Spinal cord (tissue), 10 donors: ENCODE results near the gene EYA2. TPM values are rescaled to one million over a fixed set of nuclear protein-coding genes. Genes with fewer than 3 reads are reported as not detected.
"Not testable (repeated sequence)": the region's sequence is repeated elsewhere in the genome, so short reads cannot be mapped to it uniquely, and the experiment has no call there.

ENCODE experiments used
- DNase-seq, 6 donors: peaks; one replicate each; pipeline versions ENCODE4 v3.0.0 to v3.0.0-alpha.2; 2013 to 2015; ENCODE audit warnings: low spot score in 6 of 6, low read depth in 4 of 6
- H3K27ac ChIP-seq: one replicate; pipeline ENCODE4 v1.5.1; 2013; ENCODE audit warnings: low read depth, low read length, control low read depth
- H3K27me3 ChIP-seq: one replicate; pipeline ENCODE4 v1.6.1; 2013; ENCODE audit warnings: low read length; ENCODE audit not compliant: control insufficient read depth, insufficient read depth
- H3K36me3 ChIP-seq: one replicate; pipeline ENCODE4 v1.6.1; 2013; ENCODE audit warnings: low read length; ENCODE audit not compliant: control insufficient read depth, insufficient read depth
- H3K4me1 ChIP-seq: one replicate; pipeline ENCODE4 v1.6.1; 2013; ENCODE audit warnings: low read length; ENCODE audit not compliant: control insufficient read depth, insufficient read depth
- H3K4me3 ChIP-seq: one replicate; pipeline ENCODE4 v1.5.1; 2013; ENCODE audit warnings: low read depth, low read length, control low read depth
- H3K9me3 ChIP-seq: one replicate; pipeline ENCODE4 v1.6.1; 2013; ENCODE audit warnings: low read length; ENCODE audit not compliant: control insufficient read depth, insufficient read depth
- WGBS: methylation state at CpG from one replicate; pipeline ENCODE4 v1.1.5; 2013; ENCODE audit warnings: missing lambda C conversion rate; ENCODE audit not compliant: insufficient coverage; 5-methylcytosine and 5-hydroxymethylcytosine counted together
- polyA plus RNA-seq, 2 donors: library from polyadenylated mRNA; unstranded; fragments of 120-200 nt; gene quantifications; one replicate each; pipeline ENCODE4 v1.2.1, GENCODE V29; 2013; ENCODE audit not compliant: insufficient read length in 2 of 2
- total RNA-seq, 2 donors: library from RNA; depleted of rRNA in 1 of 2; stranded (reverse); fragments of 120-200 nt in 1 of 2; fragments of >200 nt in 1 of 2; gene quantifications; one replicate each; pipeline versions ENCODE4 v1.2.3 to v1.2.4, GENCODE V29; 2013 to 2014
- donor health status: healthy.

Gene EYA2
- total and polyA plus RNA-seq, 4 donors = 10.7 to 32.7 (median 25.0) TPM

DNA sequence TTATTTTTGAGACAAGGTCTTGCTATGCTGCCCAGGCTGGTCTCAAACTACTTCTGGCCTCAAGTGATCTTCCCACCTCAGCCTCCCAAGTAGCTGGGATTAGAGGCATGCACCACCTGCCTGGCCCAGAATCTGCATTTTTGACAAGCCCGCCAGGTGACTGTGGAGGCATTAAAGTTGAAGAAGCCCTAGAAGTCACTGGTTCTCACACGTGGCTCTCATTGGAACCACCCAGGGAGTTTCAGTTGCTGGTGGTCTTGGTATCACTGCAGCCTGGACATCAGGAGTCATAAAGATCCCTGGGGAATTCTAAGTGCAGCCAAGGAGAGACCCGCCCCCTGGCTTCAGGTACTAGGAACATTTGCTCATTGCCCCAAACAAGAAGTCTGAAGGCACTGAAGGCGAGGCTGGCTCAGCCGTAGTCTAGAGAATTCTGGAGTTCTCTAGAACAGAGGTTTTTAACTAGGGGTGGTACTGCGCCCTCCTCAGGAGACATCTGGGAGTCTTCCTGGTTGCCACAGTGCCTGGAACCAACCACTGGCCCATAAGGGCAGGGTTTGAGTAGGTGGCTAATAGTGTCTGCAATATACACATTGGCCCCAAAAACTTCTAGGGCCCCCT is 279.1 kb downstream of the EYA2 start:
- no peak overlapping the region for H3K27ac ChIP-seq
- no peaks in the 10 kb centered on the region for H3K9me3 ChIP-seq
- WGBS = 90% methylated on average over 6 of the region's 6 CpGs
- no peaks in the 10 kb centered on the region for H3K27me3 ChIP-seq
- peaks cover 16% of the 10 kb centered on the region for H3K36me3 ChIP-seq
- no peak overlapping the region for H3K4me3 ChIP-seq
- DNase-seq = no peak
- peaks cover 4% of the 10 kb centered on the region for H3K4me1 ChIP-seq

- no peak overlapping the region for H3K4me3 ChIP-seq
- no peak overlapping the region for H3K27ac ChIP-seq
- peaks cover 4% of the 10 kb centered on the region for H3K4me1 ChIP-seq
- no peak for DNase-seq
- H3K36me3 ChIP-seq = peaks cover 16% of the 10 kb centered on the region
- H3K27me3 ChIP-seq = no peaks in the 10 kb centered on the region
- 78% methylated on average over 19 of the region's 21 CpGs for WGBS
- no peaks in the 10 kb centered on the region for H3K9me3 ChIP-seq
Observed at GRCh38 chr20:47174456-47175243, 280.0 kb downstream of the EYA2 start.

- 24% methylated on average over 5 of the region's 6 CpGs for WGBS
- peak in 2 of 6 donors; percentile 34 to 52 for DNase-seq
- Histone ChIP-seq H3K4me1 (peaks cover 4% of the 10 kb centered on the region), H3K36me3 (peaks cover 22% of the 10 kb centered on the region), H3K27me3 (no peaks in the 10 kb centered on the region), H3K9me3 (no peaks in the 10 kb centered on the region), H3K27ac (no peak overlapping the region), H3K4me3 (no peak overlapping the region)
Observed at GRCh38 chr20:47175493-47175892, 280.9 kb downstream of the EYA2 start.

DNA sequence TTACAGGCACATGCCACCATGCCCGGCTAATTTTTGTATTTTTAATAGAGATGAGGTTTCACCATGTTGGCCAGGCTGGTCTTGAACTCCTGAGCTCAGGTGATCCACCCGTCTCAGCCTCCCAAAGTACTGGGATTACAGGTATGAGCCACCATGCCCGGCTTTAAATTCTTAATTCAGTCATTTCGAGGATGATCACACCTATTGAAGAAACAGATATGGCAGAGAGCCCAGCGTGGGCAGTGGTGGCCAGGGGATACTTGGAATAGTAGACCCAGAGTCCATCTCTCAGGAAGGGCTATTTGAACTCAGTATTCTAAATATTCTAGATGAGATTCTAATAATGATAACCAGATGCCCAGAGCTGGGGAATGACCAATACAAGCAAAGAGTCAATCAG is 281.6 kb downstream of the EYA2 start:
- H3K4me1 ChIP-seq, H3K4me3 ChIP-seq, H3K27ac ChIP-seq, H3K27me3 ChIP-seq, DNase-seq, H3K9me3 ChIP-seq: not testable (repeated sequence)
- WGBS = 67% methylated on average over 3 of the region's 5 CpGs
- peaks cover 24% of the 10 kb centered on the region for H3K36me3 ChIP-seq

- DNase-seq = no peak
- Histone ChIP-seq H3K4me1 (peaks cover 9% of the 10 kb centered on the region), H3K4me3 (no peak overlapping the region), H3K9me3 (no peaks in the 10 kb centered on the region), H3K36me3 (peaks cover 14% of the 10 kb centered on the region), H3K27me3 (no peaks in the 10 kb centered on the region), H3K27ac (no peak overlapping the region)
- 50% methylated on average over 2 of the region's 3 CpGs for WGBS
Observed at GRCh38 chr20:47178277-47178676, 283.6 kb downstream of the EYA2 start.

- Histone ChIP-seq H3K4me1 (peaks cover 15% of the 10 kb centered on the region), H3K36me3 (peaks cover 16% of the 10 kb centered on the region), H3K4me3 (no peak overlapping the region), H3K9me3 (no peaks in the 10 kb centered on the region), H3K27me3 (no peaks in the 10 kb centered on the region), H3K27ac (no peak overlapping the region)
- no peak for DNase-seq
- WGBS = no CpG with 5 or more reads among the region's 1 CpG
Observed at GRCh38 chr20:47178851-47179250, 284.2 kb downstream of the EYA2 start.

- H3K27me3 ChIP-seq = no peaks in the 10 kb centered on the region
- DNase-seq = no peak
- no peak overlapping the region for H3K4me3 ChIP-seq
- no peaks in the 10 kb centered on the region for H3K9me3 ChIP-seq
- peaks cover 16% of the 10 kb centered on the region for H3K36me3 ChIP-seq
- no peak overlapping the region for H3K27ac ChIP-seq
- H3K4me1 ChIP-seq = peaks cover 17% of the 10 kb centered on the region
Observed at GRCh38 chr20:47179267-47179666, 284.6 kb downstream of the EYA2 start.

GRCh38 chr20:47181056-47181862 is 286.6 kb downstream of the EYA2 start:
- Histone ChIP-seq H3K4me1 (peaks cover 17% of the 10 kb centered on the region), H3K36me3 (peaks cover 12% of the 10 kb centered on the region), H3K9me3 (no peaks in the 10 kb centered on the region), H3K27me3 (no peaks in the 10 kb centered on the region), H3K27ac (no peak overlapping the region), H3K4me3 (no peak overlapping the region)
- peak in 1 of 6 donors; percentile 50 for DNase-seq
- WGBS = 83% methylated on average over 2 of the region's 5 CpGs

GRCh38 chr20:47183367-47183766 is 288.7 kb downstream of the EYA2 start:
- Histone ChIP-seq H3K4me3 (no peak overlapping the region), H3K27ac (no peak overlapping the region), H3K27me3 (no peaks in the 10 kb centered on the region), H3K36me3 (peaks cover 17% of the 10 kb centered on the region), H3K4me1 (peaks cover 13% of the 10 kb centered on the region), H3K9me3 (no peaks in the 10 kb centered on the region)
- WGBS = 65% methylated on average over 5 of the region's 9 CpGs
- no peak for DNase-seq
